ENCODE measurements around the gene CFAP61.

Gene CFAP61

GRCh38 chr20:20367575-20368417, 315.5 kb downstream of the CFAP61 start, which contains the start of gene INSM1:
TSS of gene INSM1 (plus strand) at chr20:20368104. CDS start at chr20:20368268, 164 bp downstream.
- no peak for DNase-seq

GRCh38 chr20:20368418-20369249, 316.3 kb downstream of the CFAP61 start:
- no peak for DNase-seq

- DNase-seq = no peak
These were observed 317.1 kb downstream of the CFAP61 start for GRCh38 chr20:20369250-20370093.

- no peak for DNase-seq
These were observed 317.8 kb downstream of the CFAP61 start for GRCh38 chr20:20370094-20370575.

- no peak for DNase-seq
These were observed 318.8 kb downstream of the CFAP61 start for GRCh38 chr20:20371083-20371482.

GRCh38 chr20:20371681-20372080, 319.3 kb downstream of the CFAP61 start:
- no peak for DNase-seq

- DNase-seq = no peak
These were observed 320.8 kb downstream of the CFAP61 start for GRCh38 chr20:20373091-20373571.

GRCh38 chr20:20375862-20376261, 323.5 kb downstream of the CFAP61 start:
- DNase-seq = no peak

- no peak for DNase-seq
These were observed 333.9 kb downstream of the CFAP61 start for GRCh38 chr20:20386192-20386591.

GRCh38 chr20:20390393-20390792, 338.1 kb downstream of the CFAP61 start:
- DNase-seq = no peak

GRCh38 chr20:20391115-20391514, 338.8 kb downstream of the CFAP61 start:
- no peak for DNase-seq

- no peak for DNase-seq
These were observed 339.4 kb downstream of the CFAP61 start for GRCh38 chr20:20391766-20392165.

- DNase-seq = no peak
These were observed 341.1 kb downstream of the CFAP61 start for GRCh38 chr20:20393207-20394120.

- DNase-seq = no peak
These were observed 342.8 kb downstream of the CFAP61 start for GRCh38 chr20:20395087-20395486.

GRCh38 chr20:20395903-20396568, 343.7 kb downstream of the CFAP61 start:
- DNase-seq = no peak

- no peak for DNase-seq
These were observed 344.5 kb downstream of the CFAP61 start for GRCh38 chr20:20396794-20397193.

- DNase-seq = no peak
These were observed 345.8 kb downstream of the CFAP61 start for GRCh38 chr20:20398123-20398522.

GRCh38 chr20:20399531-20400500, 347.5 kb downstream of the CFAP61 start:
- no peak for DNase-seq

GRCh38 chr20:20401991-20402390, 349.7 kb downstream of the CFAP61 start:
- DNase-seq = no peak

GRCh38 chr20:20404633-20405032, 352.3 kb downstream of the CFAP61 start:
- no peak for DNase-seq

Measured in activated CD4-positive, alpha-beta T cell treated with anti-CD3 and anti-CD28 coated beads for 4 hours (primary cell).